Left lobe of liver (tissue), 2 donors: ENCODE data around the gene HOXA13. TPM values are rescaled to one million over a fixed set of nuclear protein-coding genes. Genes with fewer than 3 reads are reported as not detected.

Experiments used
- ATAC-seq: fragments of 200-7000 bp; cut with Tn5 transposase; one replicate; pipeline ENCODE4 v1.9.1; 2020; ENCODE audit warnings: mild to moderate bottlenecking, moderate library complexity
- DNase-seq: peaks from one replicate; pipeline ENCODE4 v3.0.0-alpha.2; 2020; ENCODE audit warnings: low spot score
- total RNA-seq: library from RNA; stranded (reverse); gene quantifications from one replicate; pipeline ENCODE4 v1.2.1, GENCODE V29; 2021
- donor health status: DM: no; HTN: no; CAD: no; lungs with moderate emphysema.
- donor health status: DM: no; HTN: yes; CAD: no.

The HOXA13 gene
- total RNA-seq, 1 donor from 2014 or later = 0.03 TPM

- DNase-seq (peak; percentile 31), ATAC-seq (no peak)
Measured at GRCh38 chr7:27182861-27183681, 16.8 kb downstream of the HOXA13 start.

GRCh38 chr7:27182285-27182841 lies 17.5 kb downstream of the HOXA13 start:
- DNase-seq = peak; percentile 8

GRCh38 chr7:27181795-27182275 lies 18.1 kb downstream of the HOXA13 start:
- no peak for ATAC-seq
- no peak for DNase-seq

More at GRCh38 chr7:27182285-27182841, 17.5 kb downstream of the HOXA13 start:
- no peak for ATAC-seq

GRCh38 chr7:27180431-27181420 lies 19.2 kb downstream of the HOXA13 start:
- DNase-seq (no peak), ATAC-seq (no peak)

- DNase-seq (no peak), ATAC-seq (peak; percentile 60)
Measured at GRCh38 chr7:27179503-27180430, 20.1 kb downstream of the HOXA13 start.

- ATAC-seq = no peak
- no peak for DNase-seq
Measured at GRCh38 chr7:27179030-27179429, 20.9 kb downstream of the HOXA13 start.

- DNase-seq = no peak
- no peak for ATAC-seq
Measured at GRCh38 chr7:27178366-27178765, 21.5 kb downstream of the HOXA13 start.

GRCh38 chr7:27177795-27178320 lies 22.0 kb downstream of the HOXA13 start:
- DNase-seq = no peak
- no peak for ATAC-seq

GRCh38 chr7:27176962-27177794 lies 22.7 kb downstream of the HOXA13 start:
- DNase-seq (no peak), ATAC-seq (no peak)

- DNase-seq = no peak
- ATAC-seq = no peak
Measured at GRCh38 chr7:27176524-27176845, 23.4 kb downstream of the HOXA13 start.

- no peak for DNase-seq
- ATAC-seq = no peak
Measured at GRCh38 chr7:27175626-27176523, 24.0 kb downstream of the HOXA13 start.

GRCh38 chr7:27174874-27175625 lies 24.8 kb downstream of the HOXA13 start:
- no peak for DNase-seq

GRCh38 chr7:27173956-27174873 lies 25.7 kb downstream of the HOXA13 start, which contains the start of gene HOXA10:
TSS of gene HOXA10 (minus strand) at chr7:27174320. CDS start at chr7:27174306, 14 bp downstream.
- ATAC-seq = no peak
- DNase-seq = no peak

More at GRCh38 chr7:27174874-27175625, 24.8 kb downstream of the HOXA13 start:
- ATAC-seq = no peak

- peak; percentile 33 for ATAC-seq
Measured at GRCh38 chr7:27173511-27173955, 26.4 kb downstream of the HOXA13 start.

GRCh38 chr7:27172823-27173510 lies 26.9 kb downstream of the HOXA13 start:
- ATAC-seq (peak; percentile 21), DNase-seq (no peak)

More at GRCh38 chr7:27173511-27173955, 26.4 kb downstream of the HOXA13 start:
- DNase-seq = no peak
